HCT116 (cell line): ENCODE data around the gene KCNH3. TPM values are rescaled to one million over a fixed set of nuclear protein-coding genes. Genes with fewer than 3 reads are reported as not detected.

ENCODE experiments used
- ATAC-seq: fragments of 200-7000 bp; cut with Tn5 transposase; 2 replicates; pipeline ENCODE4 v1.9.1; 2020; ENCODE audit warnings: mild to moderate bottlenecking, moderate library complexity
- BruUV-seq: library from RNA; stranded (reverse); fragments of 400-500 nt; replicated peaks from 2 replicates; lab custom pipeline; 2021; lab: Mats Ljungman, UMichigan
- CTCF ChIA-PET: fragments of 300-600 bp; sonication (Branson Sonifier 250); formaldehyde crosslinking; loops from one replicate; lab custom pipeline; 2021; ENCODE audit warnings: antibody characterized with exemption; lab: Charles Lee
- POLR2A ChIA-PET: fragments of 300-600, 350-600 bp; sonication (Branson Sonifier 250); formaldehyde crosslinking; loops from one replicate; lab custom pipeline; 2021; ENCODE audit warnings: antibody characterized with exemption; lab: Charles Lee
- RAD21 ChIA-PET, 2 experiments: fragments of 300-600 bp; sonication (Branson Sonifier 250); formaldehyde crosslinking; loops; one replicate each; lab custom pipeline; 2023; ENCODE audit warnings: low total read pairs in 2 of 2; ENCODE audit not compliant: uncharacterized antibody in 2 of 2, unreplicated experiment in 2 of 2, low non-redundant PET in 1 of 2; lab: Charles Lee
- DNase-seq: peaks from one replicate; pipeline ENCODE4 v3.0.0-alpha.2; 2010; ENCODE audit warnings: low read depth, low spot score
- H2AFZ ChIP-seq: fragments of 200-600 bp; shearing (Covaris generic), sonication (generic); 2 replicates; pipeline ENCODE4 v1.6.1; 2017; ENCODE audit warnings: low read depth, mixed run types, mixed read lengths, antibody characterized with exemption, low read length; ENCODE audit not compliant: poor library complexity, severe bottlenecking
- H3K27ac ChIP-seq: 2 replicates; pipeline ENCODE4 v1.5.1; 2012; ENCODE audit warnings: low read depth, low read length
- H3K27me3 ChIP-seq: fragments of 200-600 bp; sonication (generic); 2 replicates; pipeline ENCODE4 v1.6.1; 2016; ENCODE audit warnings: mixed run types, low read length, mixed read lengths; ENCODE audit not compliant: insufficient read depth
- H3K36me3 ChIP-seq, 2 experiments: fragments of 200-500 bp in 1 of 2; fragments of 200-600 bp in 1 of 2; sonication (Bioruptor generic) in 1 of 2; sonication (generic) in 1 of 2; 2 replicates each; pipeline versions ENCODE4 v1.5.1 to v1.6.1; 2014 to 2016; ENCODE audit warnings: low read length in 2 of 2, inconsistent platforms in 1 of 2, mixed read lengths in 1 of 2, mixed run types in 1 of 2; ENCODE audit not compliant: insufficient read depth in 2 of 2, control insufficient read depth in 1 of 2
- H3K4me1 ChIP-seq, 2 experiments: fragments of 200-600 bp in 1 of 2; sonication (generic) in 1 of 2; 2 replicates each; pipeline versions ENCODE4 v1.5.1 to v1.6.1; 2012 to 2017; ENCODE audit warnings: low read length in 2 of 2, inconsistent platforms in 1 of 2, mild to moderate bottlenecking in 1 of 2, mixed read lengths in 1 of 2, mixed run types in 1 of 2, moderate library complexity in 1 of 2; ENCODE audit not compliant: insufficient read depth in 2 of 2, control insufficient read depth in 1 of 2
- H3K4me2 ChIP-seq: fragments of 200-600 bp; sonication (generic); 2 replicates; pipeline ENCODE4 v1.6.1; 2017; ENCODE audit warnings: mixed run types, low read length, mixed read lengths
- H3K4me3 ChIP-seq, 2 experiments: fragments of 200-600 bp in 1 of 2; sonication (generic) in 1 of 2; replicated peaks in 1 of 2; 2 replicates each; pipeline ENCODE4 v1.5.1; 2011 to 2016; ENCODE audit warnings: low read length in 2 of 2, control low read depth in 1 of 2, low read depth in 1 of 2, mild to moderate bottlenecking in 1 of 2, mixed read lengths in 1 of 2, mixed run types in 1 of 2
- H3K79me2 ChIP-seq: fragments of 200-600 bp; sonication (generic); 2 replicates; pipeline ENCODE4 v1.6.1; 2017; ENCODE audit warnings: mild to moderate bottlenecking, mixed run types, low read length, moderate library complexity, mixed read lengths; ENCODE audit not compliant: insufficient read depth
- H3K9ac ChIP-seq: fragments of 200-600 bp; sonication (generic); 2 replicates; pipeline ENCODE4 v1.6.1; 2016; ENCODE audit warnings: low read length, mixed read lengths
- H3K9me2 ChIP-seq: fragments of 200-600 bp; sonication (generic), shearing (Covaris generic); 2 replicates; pipeline ENCODE4 v1.6.1; 2017; ENCODE audit warnings: mixed run types, mild to moderate bottlenecking, moderate library complexity; ENCODE audit not compliant: insufficient read depth
- H3K9me3 ChIP-seq, 2 experiments: fragments of 200-500 bp in 1 of 2; fragments of 200-600 bp in 1 of 2; sonication (Bioruptor generic) in 1 of 2; sonication (generic) in 1 of 2; 2 replicates each; pipeline ENCODE4 v1.6.1; 2014 to 2017; ENCODE audit warnings: low read length in 2 of 2, mixed read lengths in 2 of 2, inconsistent platforms in 1 of 2, low read depth in 1 of 2, mild to moderate bottlenecking in 1 of 2, mixed run types in 1 of 2, moderate library complexity in 1 of 2; ENCODE audit not compliant: control insufficient read depth in 1 of 2, insufficient read depth in 1 of 2
- H4K20me1 ChIP-seq: fragments of 200-600 bp; sonication (generic), shearing (Covaris generic); 2 replicates; pipeline ENCODE4 v1.6.1; 2017; ENCODE audit warnings: mixed run types, mild to moderate bottlenecking, moderate library complexity; ENCODE audit not compliant: insufficient read depth
- CBX3 ChIP-seq: IDR thresholded peaks from 2 replicates; pipeline ENCODE4 v1.6.1; 2012; ENCODE audit warnings: low read depth
- CEBPB ChIP-seq: IDR thresholded peaks from 2 replicates; pipeline ENCODE4 v1.6.1; 2012; ENCODE audit warnings: low read depth
- EGR1 ChIP-seq: IDR thresholded peaks from 2 replicates; pipeline ENCODE4 v1.6.1; 2012; ENCODE audit warnings: low read depth
- EZH2 ChIP-seq: fragments of 200-600 bp; sonication (generic); IDR thresholded peaks from 2 replicates; pipeline ENCODE4 v1.6.1; 2017; ENCODE audit warnings: antibody characterized with exemption, mixed run types
- EZH2phosphoT487 ChIP-seq: fragments of 200-600 bp; IDR thresholded peaks from 2 replicates; pipeline ENCODE4 v1.6.1; 2018; ENCODE audit warnings: antibody characterized with exemption, borderline replicate concordance
- FOSL1 ChIP-seq: IDR thresholded peaks from 2 replicates; pipeline ENCODE4 v1.6.1; 2012; ENCODE audit warnings: low read depth
- JUND ChIP-seq: IDR thresholded peaks from 2 replicates; pipeline ENCODE4 v1.6.1; 2012
- POLR2A ChIP-seq: IDR thresholded peaks from 2 replicates; pipeline ENCODE4 v1.7.0; 2011; ENCODE audit warnings: borderline replicate concordance; ENCODE audit not compliant: insufficient read depth, insufficient read length; ENCODE audit errors: extremely low read depth
- RAD21 ChIP-seq: IDR thresholded peaks from 2 replicates; pipeline ENCODE4 v1.6.1; 2012; ENCODE audit warnings: low read depth, mild to moderate bottlenecking
- SIN3A ChIP-seq: IDR thresholded peaks from 2 replicates; pipeline ENCODE4 v1.6.1; 2012; ENCODE audit warnings: low read depth
- SP1 ChIP-seq: IDR thresholded peaks from 2 replicates; pipeline ENCODE4 v1.6.1; 2012; ENCODE audit warnings: low read depth
- SRF ChIP-seq: IDR thresholded peaks from 2 replicates; pipeline ENCODE4 v1.6.1; 2012; ENCODE audit warnings: low read depth
- TCF7L2 ChIP-seq: IDR thresholded peaks from 2 replicates; pipeline ENCODE4 v1.7.0; 2011; ENCODE audit warnings: borderline replicate concordance, inconsistent platforms; ENCODE audit not compliant: insufficient read depth, insufficient read length; ENCODE audit errors: extremely low read depth
- YY1 ChIP-seq: IDR thresholded peaks from 2 replicates; pipeline ENCODE4 v1.6.1; 2011; ENCODE audit warnings: low read length, low read depth, moderate library complexity, mild to moderate bottlenecking; ENCODE audit not compliant: insufficient replicate concordance; ENCODE audit errors: extremely low read depth
- ZFX ChIP-seq: fragments of 450-650 bp; IDR thresholded peaks from 2 replicates; pipeline ENCODE4 v1.6.1; 2017
- intact Hi-C: fragments of 100-400 bp; cut with micrococcal nuclease; formaldehyde crosslinking; loops from 2 replicates; pipeline ENCODE4 v1.10.0; 2022
- total RNA-seq: library from RNA; stranded (reverse); gene quantifications from one replicate; pipeline ENCODE4 v1.2.1, GENCODE V29; 2021; ENCODE audit not compliant: unreplicated experiment
- TF ChIP-seq, protein P1 (sequence below): IDR thresholded peaks from 2 replicates; pipeline ENCODE4 v1.6.1; 2011; ENCODE audit warnings: mild to moderate bottlenecking, low read length, moderate library complexity; ENCODE audit not compliant: insufficient replicate concordance; ENCODE audit errors: extremely low read depth
- TF ChIP-seq, protein P2 (sequence below), 3 experiments: fragments of 200-600 bp in 1 of 3; sonication (generic) in 1 of 3; IDR thresholded peaks in 2 of 3; conservative IDR thresholded peaks in 1 of 3; 2 replicates each; pipeline ENCODE4 v1.5.1; 2012 to 2017; ENCODE audit warnings: low read depth in 2 of 3, low read length in 2 of 3, antibody characterized with exemption in 1 of 3, borderline replicate concordance in 1 of 3, control low read depth in 1 of 3, mild to moderate bottlenecking in 1 of 3, mixed read lengths in 1 of 3, mixed run types in 1 of 3, moderate library complexity in 1 of 3; ENCODE audit not compliant: insufficient read depth in 1 of 3
- TF ChIP-seq, protein P3 (sequence below): IDR thresholded peaks from 2 replicates; pipeline ENCODE4 v1.6.1; 2012; ENCODE audit warnings: low read depth
- TF ChIP-seq, protein P4 (sequence below): IDR thresholded peaks from 2 replicates; pipeline ENCODE4 v1.6.1; 2012

Gene KCNH3
- total RNA-seq, 1 experiment from 2014 or later = 35.3 TPM

DNA sequence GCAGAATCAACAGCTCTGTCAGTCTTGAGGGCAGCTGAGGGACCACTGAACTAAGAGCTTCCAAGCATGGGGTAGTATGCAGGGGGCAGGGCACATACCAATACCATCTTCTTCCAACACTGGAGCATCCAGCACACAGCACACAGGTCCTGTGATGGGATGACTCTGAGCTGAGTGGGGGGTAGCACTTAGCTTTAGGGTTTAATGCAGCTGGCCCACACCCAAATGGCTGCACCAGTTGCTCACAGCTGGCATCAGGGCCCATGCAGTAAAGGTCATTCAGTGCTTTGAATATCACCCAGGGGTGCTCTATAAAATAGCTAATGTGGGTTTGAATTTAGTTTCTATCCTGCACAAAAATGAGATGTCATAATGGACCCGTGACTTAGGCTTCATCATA, 64.9 kb downstream of the KCNH3 start:
- no peaks in the 10 kb centered on the region for H3K9me3 ChIP-seq
- no peak overlapping the region for H3K9ac ChIP-seq
- no peak overlapping the region for H3K4me2 ChIP-seq
- H3K79me2 ChIP-seq = no peaks in the 10 kb centered on the region
- H4K20me1 ChIP-seq = no peaks in the 10 kb centered on the region; the same call in 1 of the 2 replicates
- no peak overlapping the region for H3K27ac ChIP-seq
- no peaks in the 10 kb centered on the region for H3K27me3 ChIP-seq
- no peak for TF ChIP-seq RAD21
- TF ChIP-seq SP1 = no peak
- TF ChIP-seq JUND = no peak
- TF ChIP-seq FOSL1 = no peak
- no peak for TF ChIP-seq TCF7L2
- TF ChIP-seq, protein P1, sequence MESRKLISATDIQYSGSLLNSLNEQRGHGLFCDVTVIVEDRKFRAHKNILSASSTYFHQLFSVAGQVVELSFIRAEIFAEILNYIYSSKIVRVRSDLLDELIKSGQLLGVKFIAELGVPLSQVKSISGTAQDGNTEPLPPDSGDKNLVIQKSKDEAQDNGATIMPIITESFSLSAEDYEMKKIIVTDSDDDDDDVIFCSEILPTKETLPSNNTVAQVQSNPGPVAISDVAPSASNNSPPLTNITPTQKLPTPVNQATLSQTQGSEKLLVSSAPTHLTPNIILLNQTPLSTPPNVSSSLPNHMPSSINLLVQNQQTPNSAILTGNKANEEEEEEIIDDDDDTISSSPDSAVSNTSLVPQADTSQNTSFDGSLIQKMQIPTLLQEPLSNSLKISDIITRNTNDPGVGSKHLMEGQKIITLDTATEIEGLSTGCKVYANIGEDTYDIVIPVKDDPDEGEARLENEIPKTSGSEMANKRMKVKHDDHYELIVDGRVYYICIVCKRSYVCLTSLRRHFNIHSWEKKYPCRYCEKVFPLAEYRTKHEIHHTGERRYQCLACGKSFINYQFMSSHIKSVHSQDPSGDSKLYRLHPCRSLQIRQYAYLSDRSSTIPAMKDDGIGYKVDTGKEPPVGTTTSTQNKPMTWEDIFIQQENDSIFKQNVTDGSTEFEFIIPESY = no peak
- no peak for TF ChIP-seq CBX3
- TF ChIP-seq EZH2 = no peak
- no peak for TF ChIP-seq EZH2phosphoT487
- no peak for TF ChIP-seq YY1
- TF ChIP-seq ZFX = no peak
- TF ChIP-seq, protein P2, sequence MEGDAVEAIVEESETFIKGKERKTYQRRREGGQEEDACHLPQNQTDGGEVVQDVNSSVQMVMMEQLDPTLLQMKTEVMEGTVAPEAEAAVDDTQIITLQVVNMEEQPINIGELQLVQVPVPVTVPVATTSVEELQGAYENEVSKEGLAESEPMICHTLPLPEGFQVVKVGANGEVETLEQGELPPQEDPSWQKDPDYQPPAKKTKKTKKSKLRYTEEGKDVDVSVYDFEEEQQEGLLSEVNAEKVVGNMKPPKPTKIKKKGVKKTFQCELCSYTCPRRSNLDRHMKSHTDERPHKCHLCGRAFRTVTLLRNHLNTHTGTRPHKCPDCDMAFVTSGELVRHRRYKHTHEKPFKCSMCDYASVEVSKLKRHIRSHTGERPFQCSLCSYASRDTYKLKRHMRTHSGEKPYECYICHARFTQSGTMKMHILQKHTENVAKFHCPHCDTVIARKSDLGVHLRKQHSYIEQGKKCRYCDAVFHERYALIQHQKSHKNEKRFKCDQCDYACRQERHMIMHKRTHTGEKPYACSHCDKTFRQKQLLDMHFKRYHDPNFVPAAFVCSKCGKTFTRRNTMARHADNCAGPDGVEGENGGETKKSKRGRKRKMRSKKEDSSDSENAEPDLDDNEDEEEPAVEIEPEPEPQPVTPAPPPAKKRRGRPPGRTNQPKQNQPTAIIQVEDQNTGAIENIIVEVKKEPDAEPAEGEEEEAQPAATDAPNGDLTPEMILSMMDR (IDR thresholded peaks at IDR 0.05 in 2 of 3, conservative IDR thresholded peaks at IDR 0.05 in 1 of 3; ENCODE audit: borderline replicate concordance in 1 of 3, insufficient read depth in 1 of 3, low read depth in 2 of 3, low read length in 2 of 3) = no peak
- no peak for TF ChIP-seq EGR1
- TF ChIP-seq SRF = no peak
- TF ChIP-seq, protein P3, sequence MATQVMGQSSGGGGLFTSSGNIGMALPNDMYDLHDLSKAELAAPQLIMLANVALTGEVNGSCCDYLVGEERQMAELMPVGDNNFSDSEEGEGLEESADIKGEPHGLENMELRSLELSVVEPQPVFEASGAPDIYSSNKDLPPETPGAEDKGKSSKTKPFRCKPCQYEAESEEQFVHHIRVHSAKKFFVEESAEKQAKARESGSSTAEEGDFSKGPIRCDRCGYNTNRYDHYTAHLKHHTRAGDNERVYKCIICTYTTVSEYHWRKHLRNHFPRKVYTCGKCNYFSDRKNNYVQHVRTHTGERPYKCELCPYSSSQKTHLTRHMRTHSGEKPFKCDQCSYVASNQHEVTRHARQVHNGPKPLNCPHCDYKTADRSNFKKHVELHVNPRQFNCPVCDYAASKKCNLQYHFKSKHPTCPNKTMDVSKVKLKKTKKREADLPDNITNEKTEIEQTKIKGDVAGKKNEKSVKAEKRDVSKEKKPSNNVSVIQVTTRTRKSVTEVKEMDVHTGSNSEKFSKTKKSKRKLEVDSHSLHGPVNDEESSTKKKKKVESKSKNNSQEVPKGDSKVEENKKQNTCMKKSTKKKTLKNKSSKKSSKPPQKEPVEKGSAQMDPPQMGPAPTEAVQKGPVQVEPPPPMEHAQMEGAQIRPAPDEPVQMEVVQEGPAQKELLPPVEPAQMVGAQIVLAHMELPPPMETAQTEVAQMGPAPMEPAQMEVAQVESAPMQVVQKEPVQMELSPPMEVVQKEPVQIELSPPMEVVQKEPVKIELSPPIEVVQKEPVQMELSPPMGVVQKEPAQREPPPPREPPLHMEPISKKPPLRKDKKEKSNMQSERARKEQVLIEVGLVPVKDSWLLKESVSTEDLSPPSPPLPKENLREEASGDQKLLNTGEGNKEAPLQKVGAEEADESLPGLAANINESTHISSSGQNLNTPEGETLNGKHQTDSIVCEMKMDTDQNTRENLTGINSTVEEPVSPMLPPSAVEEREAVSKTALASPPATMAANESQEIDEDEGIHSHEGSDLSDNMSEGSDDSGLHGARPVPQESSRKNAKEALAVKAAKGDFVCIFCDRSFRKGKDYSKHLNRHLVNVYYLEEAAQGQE = no peak
- TF ChIP-seq POLR2A = no peak
- TF ChIP-seq, protein P4, sequence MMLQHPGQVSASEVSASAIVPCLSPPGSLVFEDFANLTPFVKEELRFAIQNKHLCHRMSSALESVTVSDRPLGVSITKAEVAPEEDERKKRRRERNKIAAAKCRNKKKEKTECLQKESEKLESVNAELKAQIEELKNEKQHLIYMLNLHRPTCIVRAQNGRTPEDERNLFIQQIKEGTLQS = no peak
- TF ChIP-seq SIN3A = no peak
- no peak for TF ChIP-seq CEBPB
- no peak overlapping the region for H2AFZ ChIP-seq
- intact Hi-C loops = no loop called here
- no peak for ATAC-seq
- H3K4me3 ChIP-seq = no peak overlapping the region
- no peaks in the 10 kb centered on the region for H3K9me2 ChIP-seq
- H3K4me1 ChIP-seq = no peaks in the 10 kb centered on the region
- no peak for DNase-seq
- ChIA-PET CTCF (interaction anchor here (0.9 to 1.3 kb wide), 2 partner anchors 23 to 256 kb away, joined by 3 read pairs; no protein-coding TSS in a partner anchor), POLR2A (interaction anchor here (0.6 kb wide), 1 partner anchor 313 kb away, joined by 3 read pairs; no protein-coding TSS in a partner anchor), RAD21 (no interaction called here)
- no TSS peak for BruUV-seq
- H3K36me3 ChIP-seq = no peaks in the 10 kb centered on the region
